Stomach (tissue), 9 donors: ENCODE results near the gene WTAP. TPM values are rescaled to one million over a fixed set of nuclear protein-coding genes. Genes with fewer than 3 reads are reported as not detected.

Experiments
- DNase-seq, 2 donors: peaks; one replicate each; pipeline versions ENCODE4 v3.0.0 to v3.0.0-alpha.2; 2013 to 2019
- H3K27ac ChIP-seq, 5 donors: fragments of 200-600 bp in 4 of 5; sonication (generic) in 4 of 5; one replicate each; pipeline ENCODE4 v1.5.1; 2013 to 2019; ENCODE audit warnings: mild to moderate bottlenecking in 1 of 5, moderate library complexity in 1 of 5
- H3K27me3 ChIP-seq, 3 donors: fragments of 200-600 bp; sonication (generic); one replicate each; pipeline ENCODE4 v1.5.1; 2017 to 2019; ENCODE audit warnings: mixed run types in 1 of 3
- H3K36me3 ChIP-seq, 4 donors: fragments of 200-600 bp; sonication (generic); 1 replicate in 3 of 4; 2 replicates in 1 of 4; pipeline ENCODE4 v1.5.1; 2016 to 2019
- H3K4me1 ChIP-seq, 4 donors: fragments of 200-600 bp; sonication (generic); one replicate each; pipeline ENCODE4 v1.5.1; 2016 to 2019
- H3K4me3 ChIP-seq, 4 donors: fragments of 200-600 bp; sonication (generic) in 3 of 4; one replicate each; pipeline ENCODE4 v1.5.1; 2016 to 2019; ENCODE audit warnings: mild to moderate bottlenecking in 1 of 4
- H3K9me3 ChIP-seq, 4 donors: fragments of 200-600 bp; sonication (generic); one replicate each; pipeline ENCODE4 v1.5.1; 2016 to 2019
- CTCF ChIP-seq, 7 experiments: fragments of 450-650 bp in 4 of 7; fragments of 200-600 bp in 3 of 7; sonication (generic) in 3 of 7; IDR thresholded peaks; one replicate each; pipeline ENCODE4 v1.5.1; 2016 to 2019; ENCODE audit warnings: antibody characterized with exemption in 7 of 7, control low read depth in 2 of 7, mild to moderate bottlenecking in 1 of 7
- EP300 ChIP-seq: sonication (generic); formaldehyde crosslinking; IDR thresholded peaks from one replicate; pipeline ENCODE4 v1.6.1; 2017; ENCODE audit warnings: antibody characterized with exemption
- POLR2A ChIP-seq, 4 donors: fragments of 450-650 bp; IDR thresholded peaks; one replicate each; pipeline ENCODE4 v1.6.1; 2016; ENCODE audit warnings: antibody characterized with exemption in 4 of 4, control low read depth in 2 of 4, mild to moderate bottlenecking in 1 of 4, moderate library complexity in 1 of 4
- POLR2AphosphoS5 ChIP-seq, 3 donors: sonication (generic); formaldehyde crosslinking; IDR thresholded peaks; one replicate each; pipeline ENCODE4 v1.6.1; 2016; ENCODE audit warnings: antibody characterized with exemption in 3 of 3
- WGBS, 5 donors: extraction: QIAGEN DNeasy Blood & Tissue Kit in 3 of 5; methylation state at CpG; one replicate each; pipeline versions ENCODE4 v1.1.5 to v1.1.7; 2013 to 2018; 5-methylcytosine and 5-hydroxymethylcytosine counted together
- intact Hi-C: fragments of 100-400 bp; cut with DNase I; formaldehyde crosslinking; loops from one replicate; pipeline ENCODE4 v1.15.1; 2023; ENCODE audit warnings: low total_unique reads
- polyA plus RNA-seq, 3 donors: library from polyadenylated mRNA; stranded (reverse); fragments of 200-250 nt; gene quantifications; one replicate each; pipeline ENCODE4 v1.2.3, GENCODE V29; 2013
- total RNA-seq, 5 donors: library from RNA; depleted of rRNA; stranded (reverse); fragments of >200 nt; gene quantifications; one replicate each; pipeline versions ENCODE4 v1.1.0 to v1.2.3, GENCODE V29; 2014 to 2016
- donor health status: healthy with polysubstance abuse.
- donor health status: Bipolar disorder and iron deficiency.
- donor health status: healthy.

Gene WTAP
- total and polyA plus RNA-seq, 8 donors, result 35.0 to 125 (median 78.6) TPM

- Histone ChIP-seq H3K27me3 (no peaks in the 10 kb centered on the region), H3K4me1 (peaks cover 8 to 56% (median 28%) of the 10 kb centered on the region in 4 donors), H3K9me3 (no peaks in the 10 kb centered on the region), H3K4me3 (no peak overlapping the region), H3K27ac (no peak overlapping the region), H3K36me3 (no peaks in the 10 kb centered on the region)
- intact Hi-C loops, result no loop called here
- no peak for DNase-seq
- TF ChIP-seq CTCF (IDR thresholded peaks at IDR 0.05), result no peak
- no peak for TF ChIP-seq POLR2A (IDR thresholded peaks at IDR 0.05)
- no peak for TF ChIP-seq POLR2AphosphoS5 (IDR thresholded peaks at IDR 0.05)
- TF ChIP-seq EP300, result no peak
- 91 to 99% (median 94%) methylated on average over 7 of the region's 7 CpGs for WGBS, 5 donors
Measured at GRCh38 chr6:159713984-159714383, 13.3 kb upstream of the WTAP start.

- Histone ChIP-seq H3K27me3 (no peaks in the 10 kb centered on the region), H3K27ac (peak overlapping the region in 3 of 5 donors; percentile 83 to 90 (median 85)), H3K36me3 (no peaks in the 10 kb centered on the region), H3K9me3 (no peaks in the 10 kb centered on the region), H3K4me3 (no peak overlapping the region), H3K4me1 (peaks cover 8 to 61% (median 30%) of the 10 kb centered on the region in 4 donors)
- TF ChIP-seq CTCF (IDR thresholded peaks at IDR 0.05) (no peak), EP300 (no peak), POLR2A (IDR thresholded peaks at IDR 0.05) (no peak), POLR2AphosphoS5 (IDR thresholded peaks at IDR 0.05) (no peak)
- 60 to 87% (median 83%) methylated on average over 5 of the region's 5 CpGs for WGBS, 5 donors
- intact Hi-C loops, result no loop called here
- DNase-seq, result no peak
Measured at GRCh38 chr6:159714404-159714803, 12.9 kb upstream of the WTAP start.

DNA sequence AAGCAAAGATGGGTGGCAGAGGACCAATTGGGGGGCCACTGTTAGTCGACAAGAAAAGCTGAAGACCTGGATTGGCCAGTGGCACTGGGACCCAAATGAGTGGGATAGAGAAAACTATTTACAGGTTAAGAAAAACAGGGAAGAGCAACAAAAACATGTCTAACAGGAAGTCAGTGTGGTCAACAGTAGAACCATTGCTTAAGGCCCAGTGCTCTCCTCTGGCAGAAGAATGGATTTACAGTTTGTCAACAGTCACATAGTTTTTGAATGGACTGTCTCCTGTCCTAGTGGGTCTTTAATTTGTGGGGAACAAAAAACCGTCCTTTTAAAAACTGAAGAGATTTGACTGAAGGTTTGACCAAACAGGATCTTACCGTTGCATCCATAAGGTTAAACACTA lies 12.1 kb upstream of the WTAP start:
- TF ChIP-seq EP300 (no peak), POLR2A (IDR thresholded peaks at IDR 0.05) (no peak), CTCF (IDR thresholded peaks at IDR 0.05) (no peak), POLR2AphosphoS5 (IDR thresholded peaks at IDR 0.05) (no peak)
- intact Hi-C loops, result no loop called here
- Histone ChIP-seq H3K9me3 (no peaks in the 10 kb centered on the region), H3K4me3 (no peak overlapping the region), H3K4me1 (peaks cover 8 to 61% (median 30%) of the 10 kb centered on the region in 4 donors), H3K27me3 (no peaks in the 10 kb centered on the region), H3K36me3 (no peaks in the 10 kb centered on the region), H3K27ac (peak overlapping the region in 4 of 5 donors; percentile 75 to 90 (median 84))
- no peak for DNase-seq
- 74 to 95% (median 80%) methylated on average over 3 of the region's 3 CpGs for WGBS, 5 donors

DNA sequence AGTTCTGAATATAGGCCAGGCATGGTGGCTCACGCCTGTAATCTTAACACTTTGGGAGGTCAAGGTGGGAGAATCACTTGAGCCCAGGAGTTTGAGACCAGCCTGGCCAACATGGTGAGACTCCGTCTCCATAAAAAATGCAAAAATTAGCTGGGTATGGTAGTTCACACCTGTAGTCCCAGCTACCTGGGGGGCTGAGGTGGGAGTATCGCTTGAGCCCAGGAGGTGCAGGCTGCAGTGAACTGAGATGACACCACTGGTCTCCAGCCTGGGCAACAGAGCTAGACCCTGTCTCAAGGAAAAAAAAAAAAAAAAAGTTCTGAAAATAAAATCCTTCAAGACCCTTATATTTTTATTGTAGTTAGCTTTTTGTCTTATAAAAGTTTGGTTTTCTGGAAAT lies 11.7 kb upstream of the WTAP start:
- no peaks in the 10 kb centered on the region for H3K36me3 ChIP-seq
- WGBS, 5 donors, result 92 to 99% (median 99%) methylated on average over 3 of the region's 3 CpGs
- intact Hi-C loops, result no loop called here
- DNase-seq, result no peak
- TF ChIP-seq POLR2A (IDR thresholded peaks at IDR 0.05) (no peak), EP300 (no peak), POLR2AphosphoS5 (IDR thresholded peaks at IDR 0.05) (no peak), CTCF (IDR thresholded peaks at IDR 0.05) (no peak)
- H3K27me3 ChIP-seq, result no peaks in the 10 kb centered on the region
- no peaks in the 10 kb centered on the region for H3K9me3 ChIP-seq
- H3K27ac ChIP-seq, result peak overlapping the region in 4 of 5 donors; percentile 75 to 90 (median 84)
- H3K4me3 ChIP-seq, result no peak overlapping the region
- H3K4me1 ChIP-seq, result peaks cover 8 to 61% (median 30%) of the 10 kb centered on the region in 4 donors
